Stimulated activated CD4-positive, alpha-beta T cell treated with anti-CD3 and anti-CD28 coated beads, TNF-alpha, amount 100 ng/mL, for 24 hours (primary cell): Measurements from ENCODE around the gene GTPBP1.

Source experiments
- DNase-seq, 3 experiments: peaks; one replicate each; pipeline ENCODE4 v3.0.0-alpha.2; 2020; ENCODE audit warnings: low read depth in 3 of 3

The GTPBP1 gene

DNA sequence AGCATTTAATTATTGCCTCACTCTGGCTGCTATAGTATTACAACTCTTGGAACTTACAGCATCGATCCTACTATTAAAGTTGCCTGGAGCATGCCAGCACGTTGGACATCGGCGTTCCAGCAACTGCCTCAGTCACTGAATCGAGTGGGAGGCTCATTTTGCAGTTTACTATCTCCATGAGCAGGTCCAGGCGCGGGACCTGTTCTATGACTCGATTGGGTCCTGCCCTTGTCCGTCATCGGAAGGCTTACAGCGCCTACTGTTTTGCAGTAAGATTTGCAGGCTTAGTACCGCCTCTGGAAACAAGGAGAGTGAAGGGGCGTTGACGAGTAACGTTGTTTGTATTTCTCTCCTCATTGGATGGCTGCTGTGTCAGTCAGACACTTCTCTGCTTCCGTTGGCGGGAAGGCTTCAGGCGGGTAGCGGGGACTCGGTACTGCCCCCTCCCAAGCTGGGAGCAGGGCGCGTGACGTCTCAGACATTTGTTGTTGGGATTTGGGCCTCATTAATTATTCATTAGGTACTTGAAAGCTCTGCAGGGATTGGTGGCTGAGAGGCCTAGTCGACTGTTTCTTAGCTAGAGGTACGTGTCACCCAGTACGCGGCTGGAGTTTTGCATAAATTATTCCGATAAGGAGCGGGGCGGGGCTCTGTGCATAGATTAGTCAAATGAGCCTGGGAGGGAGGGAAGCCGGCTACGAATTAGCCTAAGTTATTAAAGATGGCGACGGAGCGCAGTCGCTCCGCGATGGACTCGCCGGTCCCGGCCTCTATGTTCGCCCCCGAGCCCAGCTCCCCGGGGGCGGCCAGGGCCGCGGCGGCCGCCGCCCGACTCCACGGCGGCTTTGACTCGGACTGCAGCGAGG lies at the start of gene GTPBP1:
GTPBP1 (plus strand) TSS at position 710 of the 866 bp plus-strand sequence; CDS start at position 722, 12 bp downstream.
- DNase-seq, result peak; percentile 92 to 98 (median 94)

DNA sequence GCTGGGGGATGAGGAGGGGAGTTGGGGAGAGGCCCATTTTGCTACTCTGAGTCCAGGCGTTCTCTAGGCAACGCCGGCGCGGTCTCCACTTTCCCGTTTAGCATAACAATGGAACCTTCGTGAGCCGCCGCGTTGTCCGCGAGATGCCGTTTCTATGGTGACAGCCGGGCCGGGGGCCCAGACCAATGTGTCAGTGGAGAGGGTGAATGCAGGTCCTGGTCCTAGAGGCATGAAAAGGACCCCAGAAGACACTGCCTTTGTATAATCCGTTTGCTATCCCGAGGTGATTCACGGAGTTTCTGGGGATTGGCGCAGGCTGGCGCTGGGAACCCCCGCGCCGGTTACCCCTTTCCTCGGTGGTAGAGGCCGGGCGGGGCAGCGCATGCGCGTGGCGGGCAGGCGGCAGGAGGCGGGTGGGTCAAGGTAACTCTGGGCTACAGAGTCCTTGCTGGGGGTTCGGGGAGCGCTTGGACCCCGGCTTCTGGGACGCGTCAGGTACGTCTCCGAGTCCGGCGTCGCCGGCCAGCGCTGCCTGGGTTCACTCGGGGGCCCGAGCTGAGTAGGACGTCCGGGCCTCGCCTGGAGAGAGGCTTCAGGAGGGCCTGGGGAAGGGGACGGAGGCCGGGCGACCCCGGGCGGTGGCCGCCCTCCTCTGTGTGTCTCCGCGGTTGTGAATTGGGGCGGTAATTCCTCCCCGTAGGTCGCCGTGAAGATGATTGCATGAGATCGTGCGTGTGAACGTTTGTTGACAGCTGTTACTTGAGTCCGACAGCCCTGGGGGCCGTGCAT lies 49.3 kb upstream of the GTPBP1 start, which contains the start of the genes CBY1 and FAM227A:
CBY1 (plus strand) TSS at position 383 of the 789 bp plus-strand sequence. CDS start 11,417 bp downstream, outside the sequence.
FAM227A (minus strand) TSS at position 137 of the 789 bp plus-strand sequence. CDS start 6,224 bp downstream, outside the sequence.
- peak; percentile 67 to 81 (median 76) for DNase-seq

DNA sequence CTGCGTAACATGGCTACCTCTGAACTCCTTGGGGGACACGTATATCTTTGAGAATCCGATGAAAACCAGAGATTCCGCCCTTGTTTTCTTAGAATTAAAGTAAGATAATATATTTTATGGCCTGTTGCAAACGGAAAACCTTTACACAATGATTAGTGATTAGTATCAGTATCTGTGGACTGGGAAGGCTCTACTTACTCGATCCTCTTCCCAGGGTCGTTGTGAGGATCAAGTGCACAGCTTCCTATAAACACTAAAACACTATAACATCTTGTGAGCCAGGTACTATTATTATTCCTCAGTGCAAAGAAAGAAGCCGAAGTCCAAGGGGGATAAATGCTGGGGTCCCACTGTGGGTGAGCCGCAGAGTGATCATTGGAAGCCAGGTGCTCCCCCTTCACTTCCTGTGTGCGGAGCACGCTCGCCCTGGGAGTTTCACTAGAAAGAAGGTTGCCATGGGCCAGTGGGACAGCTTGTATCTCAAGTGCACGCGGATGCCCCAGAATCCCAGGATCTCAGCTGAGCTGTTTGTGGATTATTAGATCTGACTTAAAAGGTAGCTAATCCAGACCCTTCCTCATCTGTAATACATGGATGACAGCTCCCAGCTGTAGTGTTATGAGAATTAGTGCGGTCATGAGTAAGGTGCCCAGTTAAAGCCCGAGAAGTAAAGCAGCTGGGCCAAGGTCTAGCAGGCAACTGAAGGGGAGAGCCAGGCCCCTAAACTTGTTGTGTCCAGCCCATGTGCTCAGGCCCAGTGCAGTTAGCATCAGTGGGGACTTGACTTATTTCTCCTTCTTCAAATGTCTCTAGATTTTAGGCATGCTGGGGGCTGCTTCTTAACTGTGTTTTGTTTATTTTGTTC lies 48.5 kb upstream of the GTPBP1 start:
- peak in 2 of 3 experiments; percentile 16 to 44 for DNase-seq

DNA sequence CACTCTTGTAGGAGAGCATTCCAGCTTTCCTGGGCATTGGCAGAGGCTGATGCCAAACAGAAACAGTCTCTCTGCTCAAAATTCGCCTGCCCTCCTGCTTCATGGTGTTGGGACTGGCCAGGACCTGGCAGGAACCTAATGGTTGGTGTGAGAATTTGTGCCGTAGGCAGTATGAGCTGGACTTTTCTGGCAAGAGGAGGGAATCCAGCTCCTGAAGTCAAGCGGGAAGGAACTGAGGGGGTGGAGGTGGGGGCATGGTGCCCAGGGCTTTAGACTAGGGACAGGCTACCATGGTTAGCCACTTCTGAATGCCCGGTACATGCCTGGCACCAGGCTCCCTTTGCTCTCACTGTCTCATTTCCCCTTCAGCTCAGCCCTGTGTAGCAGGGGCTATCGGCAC lies 30.9 kb upstream of the GTPBP1 start:
- DNase-seq, result no peak

DNA sequence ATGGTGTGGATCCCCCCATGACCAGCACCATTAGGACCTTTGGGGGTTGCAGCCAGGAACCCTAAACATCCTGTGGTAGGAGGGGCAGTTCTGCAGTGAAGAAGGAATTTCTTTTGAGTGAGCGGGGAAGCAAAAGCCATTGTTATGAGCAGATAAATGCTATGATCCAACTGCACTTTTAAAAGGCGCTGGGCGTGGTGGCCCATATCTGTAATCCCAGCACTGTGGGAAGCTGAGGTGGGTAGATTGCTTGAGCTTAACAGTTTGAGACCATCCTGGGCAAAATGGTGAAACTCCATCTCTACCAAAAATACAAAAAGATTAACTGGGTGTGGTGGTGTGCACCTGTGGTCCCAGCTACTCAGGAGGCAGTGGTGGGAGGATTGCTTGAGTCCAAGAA lies 29.9 kb upstream of the GTPBP1 start:
- no peak for DNase-seq

DNA sequence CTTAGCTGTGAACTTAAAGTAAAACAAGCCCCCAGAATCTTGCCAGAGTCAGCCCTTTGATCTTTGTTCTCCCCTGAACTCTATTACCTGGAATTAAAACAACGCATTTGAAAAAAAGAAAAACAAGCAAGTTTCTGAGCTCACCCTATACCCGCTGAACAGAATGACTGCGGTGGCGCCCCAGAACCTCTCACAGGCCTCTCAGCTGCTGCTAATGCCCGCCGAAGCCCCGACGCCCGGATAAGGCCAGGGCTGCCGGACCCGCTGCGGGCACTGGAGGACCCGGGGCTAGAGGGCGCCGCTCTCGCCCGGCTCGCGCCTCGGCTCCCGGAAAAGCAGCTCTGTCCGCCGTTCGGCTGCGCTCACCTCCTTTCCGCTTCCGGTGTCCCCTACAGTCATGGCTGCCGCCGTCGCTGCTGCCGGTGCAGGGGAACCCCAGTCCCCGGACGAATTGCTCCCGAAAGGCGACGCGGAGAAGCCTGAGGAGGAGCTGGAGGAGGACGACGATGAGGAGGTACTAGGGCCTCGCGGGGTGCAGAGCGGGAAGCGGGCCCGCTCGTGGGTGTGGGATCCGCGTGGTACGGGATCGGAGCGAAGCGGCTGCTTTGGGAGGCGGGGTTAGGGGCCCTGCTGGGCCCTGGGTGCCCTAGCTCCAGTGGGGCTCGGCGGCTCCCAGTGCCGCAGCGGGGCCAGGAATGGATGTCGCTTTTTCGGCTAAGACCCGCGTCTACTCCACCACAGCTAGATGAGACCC lies 24.0 kb upstream of the GTPBP1 start, which contains the start of gene TOMM22:
TOMM22 (plus strand) TSS at position 376 of the 754 bp plus-strand sequence; CDS start at position 398, 22 bp downstream.
- DNase-seq, result peak; percentile 74 to 81 (median 75)

DNA sequence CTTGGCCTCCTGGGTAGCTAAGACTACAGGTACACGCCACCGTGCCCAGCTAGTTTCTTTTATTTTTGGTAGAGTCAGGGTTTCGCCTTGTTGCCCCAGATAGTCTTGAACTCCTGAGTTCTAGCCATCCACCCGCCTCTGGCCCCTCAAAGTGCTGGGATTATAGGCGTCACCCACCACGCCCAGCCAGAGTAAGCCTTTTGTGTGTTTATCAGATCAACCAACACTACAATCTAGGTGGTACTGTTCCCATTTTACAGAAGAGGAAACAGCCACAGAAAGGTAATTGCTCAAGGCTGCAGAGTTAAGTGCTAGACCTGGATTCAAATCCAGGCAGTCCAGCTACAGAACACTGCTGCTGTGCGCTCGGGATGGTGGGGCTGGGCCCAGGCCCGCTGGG lies 20.8 kb upstream of the GTPBP1 start:
- no peak for DNase-seq

DNA sequence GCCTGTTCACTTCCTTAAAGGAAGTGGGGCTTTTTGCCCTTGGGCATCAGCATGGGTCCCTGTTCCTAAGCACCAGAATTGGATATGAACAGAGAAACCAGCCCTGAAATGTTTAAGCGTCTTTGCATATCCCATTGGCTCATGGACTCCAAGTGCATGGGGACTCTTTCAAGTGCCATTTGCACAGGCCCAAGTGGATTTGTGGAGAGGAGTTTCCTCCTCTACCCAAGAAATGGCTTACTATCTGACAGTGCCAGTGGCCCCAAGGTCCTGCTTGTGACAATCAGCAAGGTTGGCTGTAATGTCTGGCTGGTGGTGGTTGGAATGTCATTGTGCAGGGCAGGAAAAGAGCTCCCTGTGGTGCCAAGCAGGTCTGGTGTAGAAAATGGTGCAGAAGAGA lies 20.0 kb upstream of the GTPBP1 start:
- DNase-seq, result no peak

DNA sequence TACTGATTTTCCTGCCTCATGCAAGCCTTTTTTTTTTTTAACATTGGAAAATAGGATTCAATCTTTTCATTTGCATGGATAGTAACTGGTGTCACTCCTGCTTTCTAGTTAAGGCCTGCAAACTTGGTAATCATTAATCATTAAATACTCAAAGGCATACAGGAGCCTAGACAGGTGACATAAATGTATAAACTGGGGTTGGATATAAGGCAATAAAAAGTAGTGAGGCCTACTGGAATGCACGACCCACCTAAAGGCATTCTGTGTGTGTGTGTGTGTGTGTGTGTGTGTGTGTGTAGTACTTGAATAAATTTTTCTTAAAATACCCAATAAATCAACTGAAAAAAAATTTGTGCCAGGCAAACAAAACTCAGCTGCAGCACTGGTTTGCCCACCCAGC lies 16.1 kb upstream of the GTPBP1 start:
- no peak for DNase-seq

DNA sequence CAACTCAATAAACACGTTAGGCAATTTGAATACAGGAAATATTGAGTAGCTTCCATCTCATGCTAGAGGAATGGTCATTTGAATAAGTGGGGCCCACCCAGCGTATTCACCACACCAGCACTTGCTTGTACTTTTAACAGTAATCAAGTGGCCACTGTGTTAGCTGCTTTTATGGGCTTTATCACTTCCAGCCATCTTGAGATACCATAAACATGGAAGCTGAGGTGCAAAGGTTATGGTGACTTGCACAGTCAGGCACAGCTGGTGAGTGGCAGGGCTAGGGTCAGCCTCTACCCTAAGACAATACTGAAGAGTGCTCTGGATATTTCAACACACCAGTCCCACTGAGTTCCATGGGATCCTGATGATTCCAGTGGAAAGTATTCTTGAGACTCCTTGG lies 11.7 kb upstream of the GTPBP1 start:
- no peak for DNase-seq

DNA sequence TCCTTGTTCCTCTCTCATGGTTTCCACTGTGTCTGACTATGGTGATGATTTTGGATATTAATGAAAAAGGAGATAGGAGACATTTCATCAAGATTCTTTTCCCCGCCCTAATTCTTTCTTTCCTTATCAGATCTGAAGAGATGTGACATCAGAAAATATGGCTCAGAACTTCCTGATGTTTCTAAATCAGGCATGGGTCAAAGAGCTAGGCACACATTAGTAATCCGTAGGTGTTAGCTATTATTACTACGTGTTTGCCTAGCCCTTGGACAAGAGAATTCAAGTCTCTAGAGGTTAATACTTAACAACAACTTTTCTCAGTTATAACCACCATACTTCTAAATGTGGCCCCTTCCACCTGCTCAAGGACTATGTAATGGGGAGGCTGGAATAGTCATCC lies 10.8 kb upstream of the GTPBP1 start:
- DNase-seq, result no peak

DNA sequence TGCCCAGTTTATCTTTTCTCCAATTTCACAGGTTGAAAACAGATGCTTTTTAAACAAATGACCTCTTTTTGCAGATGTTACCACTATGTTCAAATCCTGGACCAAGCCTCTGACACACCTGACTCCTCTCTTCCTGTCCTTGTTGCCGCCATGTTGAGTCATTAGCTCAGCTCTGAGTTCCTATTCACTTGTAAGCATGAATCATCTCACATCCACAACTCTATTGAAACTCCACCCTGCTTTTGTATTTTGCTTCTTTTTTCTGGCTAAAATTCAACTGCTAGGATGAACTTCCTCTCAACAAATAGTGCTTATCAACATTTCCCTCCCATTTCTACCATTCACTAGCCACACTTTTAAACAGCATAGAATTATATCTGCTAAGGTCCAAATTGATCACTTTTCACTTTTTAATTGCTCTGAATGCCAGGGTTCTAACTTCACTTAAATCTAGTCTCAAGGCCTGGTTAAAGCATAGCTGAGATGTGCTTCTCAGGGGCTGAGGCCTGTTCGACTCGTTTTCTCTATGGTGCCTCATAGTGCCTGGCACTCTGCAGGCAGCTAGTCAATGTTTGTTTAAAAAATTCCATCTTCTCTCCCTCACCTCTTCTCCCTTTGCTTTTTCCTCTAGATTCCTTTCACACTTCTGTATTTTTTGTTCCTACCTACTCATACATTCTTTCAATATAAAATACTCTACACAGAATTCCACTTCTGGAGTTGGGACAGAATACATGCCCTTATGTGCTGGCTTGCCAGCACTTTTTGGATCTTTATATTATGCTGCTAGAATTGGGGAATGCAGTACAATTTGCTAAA lies 8.9 kb upstream of the GTPBP1 start:
- peak in 2 of 3 experiments; percentile 21 to 36 for DNase-seq

DNA sequence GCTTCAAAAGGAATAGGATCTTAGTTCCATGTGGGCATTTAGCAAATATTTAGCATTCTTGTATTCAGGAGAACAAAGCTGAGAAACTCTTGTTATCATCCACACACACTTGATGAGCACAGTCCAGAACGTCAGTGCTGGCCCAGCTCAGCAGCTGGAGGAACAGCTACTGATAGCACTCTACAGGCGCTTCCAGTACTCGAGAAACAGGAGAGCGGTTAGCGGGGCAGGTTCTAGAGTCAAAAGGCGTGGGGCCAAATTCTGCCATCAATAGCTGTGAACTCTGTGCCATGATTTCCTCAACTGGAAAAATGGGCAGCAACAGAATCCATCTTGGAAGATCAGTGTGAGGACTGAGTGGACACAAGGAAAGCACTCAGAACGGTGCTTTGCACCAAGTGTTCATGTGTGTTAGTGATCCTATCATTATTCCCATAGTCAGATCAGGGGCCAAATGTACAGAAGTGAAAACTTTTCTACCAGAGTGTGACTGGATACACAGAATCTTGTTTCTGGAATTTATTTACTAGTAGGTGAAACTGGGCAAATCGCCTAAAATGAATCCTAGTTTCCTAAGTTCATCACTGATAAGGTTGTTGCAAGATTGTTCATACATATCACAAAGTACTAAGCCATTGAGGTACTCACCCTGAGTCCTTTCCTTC lies 8.2 kb upstream of the GTPBP1 start:
- DNase-seq, result no peak

DNA sequence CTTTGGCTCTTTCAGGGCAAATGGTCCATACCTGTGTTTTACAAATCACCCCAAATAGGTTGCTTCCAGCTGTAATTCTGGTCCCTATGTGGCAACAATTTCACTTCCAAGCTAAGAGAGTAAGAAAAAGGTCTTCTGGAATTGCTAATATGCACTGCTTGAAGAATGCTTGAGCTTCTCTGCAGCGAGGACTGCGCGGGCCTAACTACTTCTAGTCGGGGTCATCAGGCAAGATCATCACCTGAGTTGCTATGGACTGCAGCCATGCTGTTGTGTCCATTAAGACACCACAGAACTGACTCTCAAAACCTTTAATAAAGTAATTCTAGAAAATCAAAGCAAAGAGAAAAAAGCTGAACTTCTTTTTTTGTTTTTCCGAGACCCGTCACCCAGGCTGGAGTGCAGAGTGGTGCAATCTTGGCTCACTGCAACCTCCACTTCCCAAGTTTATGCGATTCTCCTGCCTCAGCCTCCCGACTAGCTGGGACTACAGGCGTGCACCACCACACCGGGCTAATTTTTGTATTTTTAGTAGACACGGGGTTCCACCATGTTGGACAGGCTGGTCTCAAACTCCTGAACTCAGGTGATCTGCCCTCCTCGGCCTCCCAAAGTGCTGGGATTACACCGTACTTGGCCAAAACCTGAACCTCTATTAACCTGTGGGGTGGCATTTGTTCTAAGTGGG lies 7.2 kb upstream of the GTPBP1 start:
- DNase-seq, result no peak

DNA sequence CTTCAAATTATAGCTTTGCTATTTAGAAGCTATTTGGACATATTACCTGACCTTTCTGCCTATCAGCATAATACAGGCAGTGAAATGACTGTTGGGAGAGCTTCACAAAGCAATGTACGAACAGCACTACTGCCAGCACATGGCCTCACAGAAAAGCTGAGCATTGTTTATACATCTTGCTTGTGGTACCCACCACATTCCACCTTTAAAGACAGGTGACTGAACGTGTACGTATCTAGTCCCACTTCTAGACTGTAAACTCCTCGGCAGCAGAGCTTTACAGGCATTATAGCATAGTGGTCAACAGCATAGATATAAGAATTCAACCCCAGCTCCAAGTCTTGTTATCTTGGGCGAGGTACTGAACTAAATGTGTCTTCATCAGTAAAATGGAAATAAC lies 6.6 kb upstream of the GTPBP1 start:
- DNase-seq, result no peak

DNA sequence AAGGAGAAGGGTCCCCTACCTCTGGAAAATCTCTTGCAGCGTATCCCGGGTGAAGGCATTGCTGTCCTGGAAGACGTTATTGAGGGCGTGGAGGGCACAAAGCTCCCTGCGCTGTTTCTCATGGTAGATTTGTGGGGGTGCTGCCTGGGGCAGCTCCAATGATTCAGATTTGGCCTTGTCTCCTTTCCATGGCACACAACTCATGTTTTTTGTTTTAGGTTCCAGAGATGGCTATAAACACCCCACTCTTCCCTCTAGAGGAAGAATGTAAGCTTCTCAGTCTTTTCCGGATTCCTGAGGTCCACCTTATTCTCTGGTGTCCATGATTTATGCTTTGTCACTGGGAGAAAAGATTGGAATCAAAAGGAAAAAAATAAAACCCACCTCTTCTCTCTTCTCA lies 6.0 kb upstream of the GTPBP1 start:
- DNase-seq, result no peak

DNA sequence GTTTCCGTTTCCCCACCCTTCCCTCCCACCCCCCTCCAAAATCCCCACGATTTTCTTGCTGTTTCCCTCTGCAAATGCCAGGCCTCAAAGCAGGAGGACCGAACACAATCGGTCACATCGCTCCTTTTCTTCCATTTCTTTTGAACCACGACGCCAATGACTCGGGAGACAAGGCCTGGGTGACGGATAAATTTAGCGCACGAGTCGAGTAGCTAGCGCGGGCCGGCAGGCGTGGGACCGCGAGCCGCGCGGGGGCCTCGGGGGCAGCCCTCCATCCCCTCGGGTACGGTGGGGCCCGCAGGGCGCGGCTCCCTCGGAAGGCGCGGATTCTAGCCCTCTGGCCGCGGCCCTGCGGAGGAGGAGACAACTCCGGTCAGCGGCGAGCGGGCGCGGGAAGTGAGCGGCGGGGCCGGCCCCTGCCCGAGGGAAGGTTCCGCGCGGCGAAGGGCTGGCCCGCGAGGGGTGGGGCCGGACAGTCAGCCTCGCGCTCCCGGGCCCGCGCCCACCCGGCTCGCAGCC lies 5.4 kb upstream of the GTPBP1 start:
- DNase-seq, result no peak
